Thoracic aorta (tissue), 2 donors: ENCODE measurements around the gene TMPRSS3. TPM values are rescaled to one million over a fixed set of nuclear protein-coding genes. Genes with fewer than 3 reads are reported as not detected.

Experiments used
- ATAC-seq: fragments of 150-250 bp; one replicate; pipeline ENCODE4 v1.8.0; 2017; ENCODE audit warnings: low read depth; ENCODE audit not compliant: insufficient number of reproducible peaks, low FRiP score
- DNase-seq: peaks from one replicate; pipeline ENCODE4 v3.0.0-alpha.2; 2020; ENCODE audit warnings: low spot score
- H3K27ac ChIP-seq, 2 donors: fragments of 200-600 bp; sonication (generic); 1 replicate in 1 of 2; 2 replicates in 1 of 2; pipeline ENCODE4 v1.5.1; 2016; ENCODE audit warnings: mild to moderate bottlenecking in 2 of 2, moderate library complexity in 2 of 2
- H3K27me3 ChIP-seq: fragments of 200-600 bp; sonication (generic); replicated peaks from 2 replicates; pipeline ENCODE4 v1.6.0; 2016; ENCODE audit warnings: mild to moderate bottlenecking; ENCODE audit not compliant: insufficient read depth
- H3K36me3 ChIP-seq: fragments of 200-600 bp; sonication (generic); one replicate; pipeline ENCODE4 v1.5.1; 2016
- H3K4me1 ChIP-seq, 2 donors: fragments of 200-600 bp; sonication (generic); 1 replicate in 1 of 2; 2 replicates in 1 of 2; pipeline versions ENCODE4 v1.5.1 to v1.6.0; 2016; ENCODE audit warnings: low read depth in 2 of 2, mild to moderate bottlenecking in 1 of 2; ENCODE audit not compliant: control insufficient read depth in 1 of 2
- H3K4me3 ChIP-seq: fragments of 200-600 bp; sonication (generic); 2 replicates; pipeline ENCODE4 v1.5.1; 2016; ENCODE audit warnings: mild to moderate bottlenecking
- H3K9me3 ChIP-seq: fragments of 200-600 bp; sonication (generic); 2 replicates; pipeline ENCODE4 v1.5.1; 2016
- CTCF ChIP-seq: fragments of 200-600 bp; sonication (generic); IDR thresholded peaks from one replicate; pipeline ENCODE4 v1.5.1; 2019; ENCODE audit warnings: antibody characterized with exemption
- total RNA-seq, 2 donors: library from RNA; depleted of rRNA; stranded (reverse); fragments of >200 nt; gene quantifications; one replicate each; pipeline versions ENCODE4 v1.1.0 to v1.2.3, GENCODE V29; 2016

Gene TMPRSS3
- total RNA-seq, 2 donors from 2014 or later: not detected

- no peak overlapping the region for H3K4me3 ChIP-seq
- TF ChIP-seq CTCF: no peak
- no peaks in the 10 kb centered on the region for H3K27me3 ChIP-seq
- H3K4me1 ChIP-seq: no peaks in the 10 kb centered on the region
- DNase-seq (no peak), ATAC-seq (no peak)
- no peak overlapping the region for H3K27ac ChIP-seq
- H3K36me3 ChIP-seq: no peaks in the 10 kb centered on the region
- H3K9me3 ChIP-seq: peaks cover 4% of the 10 kb centered on the region
Measured at GRCh38 chr21:42356046-42356445, 39.8 kb downstream of the TMPRSS3 start.

- TF ChIP-seq CTCF: no peak
- Histone ChIP-seq H3K36me3 (no peaks in the 10 kb centered on the region), H3K4me3 (no peak overlapping the region), H3K4me1 (no peaks in the 10 kb centered on the region), H3K9me3 (peaks cover 4% of the 10 kb centered on the region), H3K27ac (no peak overlapping the region), H3K27me3 (no peaks in the 10 kb centered on the region)
- no peak for DNase-seq
- ATAC-seq: no peak
Measured at GRCh38 chr21:42353623-42354022, 42.2 kb downstream of the TMPRSS3 start.

GRCh38 chr21:42352441-42353095 lies 43.3 kb downstream of the TMPRSS3 start:
- H3K27me3 ChIP-seq: no peaks in the 10 kb centered on the region
- TF ChIP-seq CTCF: no peak
- ATAC-seq (no peak), DNase-seq (no peak)
- H3K4me3 ChIP-seq: no peak overlapping the region
- peaks cover 4% of the 10 kb centered on the region for H3K9me3 ChIP-seq
- no peaks in the 10 kb centered on the region for H3K4me1 ChIP-seq
- no peaks in the 10 kb centered on the region for H3K36me3 ChIP-seq
- no peak overlapping the region for H3K27ac ChIP-seq

GRCh38 chr21:42351626-42352440 lies 44.0 kb downstream of the TMPRSS3 start:
- no peak for TF ChIP-seq CTCF
- Histone ChIP-seq H3K27me3 (no peaks in the 10 kb centered on the region), H3K27ac (no peak overlapping the region), H3K36me3 (no peaks in the 10 kb centered on the region), H3K4me3 (no peak overlapping the region), H3K9me3 (peaks cover 4% of the 10 kb centered on the region), H3K4me1 (no peaks in the 10 kb centered on the region)
- ATAC-seq (no peak), DNase-seq (no peak)

- DNase-seq: no peak
Measured at GRCh38 chr21:42350927-42351426, 44.9 kb downstream of the TMPRSS3 start, which contains the start of gene TFF2. TFF2 (minus strand) TSS chr21:42350994; CDS start chr21:42350957, 37 bp downstream.

More at GRCh38 chr21:42350927-42351426, 44.9 kb downstream of the TMPRSS3 start, which contains the start of gene TFF2:
- Histone ChIP-seq H3K4me3 (no peak within 1 kb of the TSS), H3K27ac (no peak within 1 kb of the TSS), H3K27me3 (no peaks in the 10 kb centered on the region), H3K9me3 (peaks cover 4% of the 10 kb centered on the region), H3K36me3 (no peaks in the 10 kb centered on the region), H3K4me1 (no peaks in the 10 kb centered on the region)
- TF ChIP-seq CTCF: no peak
- no peak for ATAC-seq
